ENCODE data around the gene RAD18. TPM values are rescaled to one million over a fixed set of nuclear protein-coding genes. Genes with fewer than 3 reads are reported as not detected.

Gene RAD18
- total and polyA plus RNA-seq, 9 of the 15 experiments (the other 6 are each of a cell fraction or from before 2014, with no cell fraction given): 19.2 to 49.4 (median 34.4) TPM

DNA sequence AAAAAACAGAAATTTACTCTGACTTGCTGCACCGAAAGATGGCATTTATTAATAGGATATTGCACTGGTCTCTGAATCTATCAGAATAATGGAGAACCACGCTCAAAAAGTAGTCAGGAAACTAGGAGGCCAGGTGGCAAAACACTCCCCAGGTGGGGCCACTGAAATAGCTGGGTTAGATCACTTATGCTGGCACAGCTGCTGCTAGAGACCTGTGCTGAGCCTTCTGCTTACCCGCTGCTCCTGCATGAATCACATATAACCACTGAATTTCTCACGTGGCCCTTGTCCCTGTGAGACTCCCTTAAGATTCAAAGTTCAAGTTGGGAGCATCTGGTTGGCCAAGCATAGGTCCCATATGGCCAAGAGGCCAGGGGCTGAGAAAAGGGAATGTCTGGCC, 127.9 kb downstream of the RAD18 start:
- POLR2A ChIA-PET: no interaction called here
- H2AFZ ChIP-seq (ENCODE audit: low read depth, low read length): no peak overlapping the region
- no peak overlapping the region for H3K4me3 ChIP-seq
- no TSS peak for BruUV-seq (replicated peaks)
- no peak overlapping the region for H3K9ac ChIP-seq (ENCODE audit: insufficient read depth in 1 of 2, low read depth in 2 of 2, low read length in 2 of 2)
- no peak for ATAC-seq
- no peaks in the 10 kb centered on the region for H3K27me3 ChIP-seq (ENCODE audit: control insufficient read depth in 2 of 2, insufficient read depth in 2 of 2, low read length in 2 of 2)
- H3K9me3 ChIP-seq (replicated peaks; ENCODE audit: control insufficient read depth, insufficient read depth, low read depth, low read length): no peaks in the 10 kb centered on the region
- FAIRE-seq: no peak
- no peak for DNase-seq (ENCODE audit: extremely low read depth in 1 of 4, low spot score in 3 of 4)
- no peaks in the 10 kb centered on the region for H3K36me3 ChIP-seq (ENCODE audit: control insufficient read depth, insufficient read depth, low read length)
- CTCF ChIA-PET (ENCODE audit: low intra/inter-chr PET ratio): interaction anchor here (0.6 kb wide), 1 partner anchor 753 kb away, joined by 6 read pairs; no protein-coding TSS in a partner anchor
- H3K4me2 ChIP-seq (ENCODE audit: insufficient read depth, low read length): no peak overlapping the region
- H3K79me2 ChIP-seq (ENCODE audit: control insufficient read depth, insufficient read depth, low read length): no peaks in the 10 kb centered on the region
- no peaks in the 10 kb centered on the region for H3K4me1 ChIP-seq (replicated peaks in 1 of 2; ENCODE audit: control insufficient read depth in 2 of 2, insufficient read depth in 2 of 2, low read length in 2 of 2)
- 24% methylated on average over 3 of the region's 4 CpGs for WGBS (ENCODE audit: insufficient coverage, low coverage, missing lambda C conversion rate)
- intact Hi-C loops (cut with micrococcal nuclease): no loop called here
- H3K27ac ChIP-seq (ENCODE audit: extremely low read depth, low read depth, low read length): no peak overlapping the region
- no peak for TF ChIP-seq E2F1 (CRISPR knock-in tag; IDR thresholded peaks at IDR 0.05)
- TF ChIP-seq, protein P1, sequence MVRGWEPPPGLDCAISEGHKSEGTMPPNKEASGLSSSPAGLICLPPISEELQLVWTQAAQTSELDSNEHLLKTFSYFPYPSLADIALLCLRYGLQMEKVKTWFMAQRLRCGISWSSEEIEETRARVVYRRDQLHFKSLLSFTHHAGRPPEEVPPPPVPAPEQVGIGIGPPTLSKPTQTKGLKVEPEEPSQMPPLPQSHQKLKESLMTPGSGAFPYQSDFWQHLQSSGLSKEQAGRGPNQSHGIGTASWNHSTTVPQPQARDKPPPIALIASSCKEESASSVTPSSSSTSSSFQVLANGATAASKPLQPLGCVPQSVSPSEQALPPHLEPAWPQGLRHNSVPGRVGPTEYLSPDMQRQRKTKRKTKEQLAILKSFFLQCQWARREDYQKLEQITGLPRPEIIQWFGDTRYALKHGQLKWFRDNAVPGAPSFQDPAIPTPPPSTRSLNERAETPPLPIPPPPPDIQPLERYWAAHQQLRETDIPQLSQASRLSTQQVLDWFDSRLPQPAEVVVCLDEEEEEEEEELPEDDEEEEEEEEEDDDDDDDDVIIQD (CRISPR knock-in tag; IDR thresholded peaks at IDR 0.05): no peak
- no peak for TF ChIP-seq THAP12 (CRISPR knock-in tag; IDR thresholded peaks at IDR 0.05)
- TF ChIP-seq, protein P2, sequence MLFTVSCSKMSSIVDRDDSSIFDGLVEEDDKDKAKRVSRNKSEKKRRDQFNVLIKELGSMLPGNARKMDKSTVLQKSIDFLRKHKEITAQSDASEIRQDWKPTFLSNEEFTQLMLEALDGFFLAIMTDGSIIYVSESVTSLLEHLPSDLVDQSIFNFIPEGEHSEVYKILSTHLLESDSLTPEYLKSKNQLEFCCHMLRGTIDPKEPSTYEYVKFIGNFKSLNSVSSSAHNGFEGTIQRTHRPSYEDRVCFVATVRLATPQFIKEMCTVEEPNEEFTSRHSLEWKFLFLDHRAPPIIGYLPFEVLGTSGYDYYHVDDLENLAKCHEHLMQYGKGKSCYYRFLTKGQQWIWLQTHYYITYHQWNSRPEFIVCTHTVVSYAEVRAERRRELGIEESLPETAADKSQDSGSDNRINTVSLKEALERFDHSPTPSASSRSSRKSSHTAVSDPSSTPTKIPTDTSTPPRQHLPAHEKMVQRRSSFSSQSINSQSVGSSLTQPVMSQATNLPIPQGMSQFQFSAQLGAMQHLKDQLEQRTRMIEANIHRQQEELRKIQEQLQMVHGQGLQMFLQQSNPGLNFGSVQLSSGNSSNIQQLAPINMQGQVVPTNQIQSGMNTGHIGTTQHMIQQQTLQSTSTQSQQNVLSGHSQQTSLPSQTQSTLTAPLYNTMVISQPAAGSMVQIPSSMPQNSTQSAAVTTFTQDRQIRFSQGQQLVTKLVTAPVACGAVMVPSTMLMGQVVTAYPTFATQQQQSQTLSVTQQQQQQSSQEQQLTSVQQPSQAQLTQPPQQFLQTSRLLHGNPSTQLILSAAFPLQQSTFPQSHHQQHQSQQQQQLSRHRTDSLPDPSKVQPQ (CRISPR knock-in tag; IDR thresholded peaks at IDR 0.05; ENCODE audit: borderline replicate concordance): no peak
- no peak for TF ChIP-seq CBX2 (IDR thresholded peaks at IDR 0.05; ENCODE audit: insufficient read depth, low read length, poor library complexity, severe bottlenecking)
- TF ChIP-seq RHOXF2B (CRISPR knock-in tag; conservative IDR thresholded peaks at IDR 0.05): no peak
- TF ChIP-seq SIN3B (IDR thresholded peaks at IDR 0.05; ENCODE audit: low read depth): no peak
- no peak for TF ChIP-seq BRF1 (IDR thresholded peaks at IDR 0.05; ENCODE audit: borderline replicate concordance, extremely low read depth, insufficient read length)
- TF ChIP-seq EHMT2 (IDR thresholded peaks at IDR 0.05): no peak
- no peak for TF ChIP-seq KHSRP (IDR thresholded peaks at IDR 0.05)
- no peak for TF ChIP-seq ELF4 (CRISPR knock-in tag; IDR thresholded peaks at IDR 0.05)
- TF ChIP-seq, protein P3, sequence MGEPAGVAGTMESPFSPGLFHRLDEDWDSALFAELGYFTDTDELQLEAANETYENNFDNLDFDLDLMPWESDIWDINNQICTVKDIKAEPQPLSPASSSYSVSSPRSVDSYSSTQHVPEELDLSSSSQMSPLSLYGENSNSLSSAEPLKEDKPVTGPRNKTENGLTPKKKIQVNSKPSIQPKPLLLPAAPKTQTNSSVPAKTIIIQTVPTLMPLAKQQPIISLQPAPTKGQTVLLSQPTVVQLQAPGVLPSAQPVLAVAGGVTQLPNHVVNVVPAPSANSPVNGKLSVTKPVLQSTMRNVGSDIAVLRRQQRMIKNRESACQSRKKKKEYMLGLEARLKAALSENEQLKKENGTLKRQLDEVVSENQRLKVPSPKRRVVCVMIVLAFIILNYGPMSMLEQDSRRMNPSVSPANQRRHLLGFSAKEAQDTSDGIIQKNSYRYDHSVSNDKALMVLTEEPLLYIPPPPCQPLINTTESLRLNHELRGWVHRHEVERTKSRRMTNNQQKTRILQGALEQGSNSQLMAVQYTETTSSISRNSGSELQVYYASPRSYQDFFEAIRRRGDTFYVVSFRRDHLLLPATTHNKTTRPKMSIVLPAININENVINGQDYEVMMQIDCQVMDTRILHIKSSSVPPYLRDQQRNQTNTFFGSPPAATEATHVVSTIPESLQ (CRISPR knock-in tag; IDR thresholded peaks at IDR 0.05): no peak
- TF ChIP-seq KAT2B (IDR thresholded peaks at IDR 0.05; ENCODE audit: low read depth, low read length): no peak
- no peak for TF ChIP-seq PHB (CRISPR knock-in tag; IDR thresholded peaks at IDR 0.05)
- in situ Hi-C loops (cut with MboI): no loop called here
- no peaks in the 10 kb centered on the region for H3K9me1 ChIP-seq (ENCODE audit: control insufficient read depth, insufficient read depth, low read length)
- H4K20me1 ChIP-seq (replicated peaks; ENCODE audit: control insufficient read depth, insufficient read depth, low read length): no peaks in the 10 kb centered on the region
